HL-60 (cell line): ENCODE results near the gene LRMDA.

Experiments
- GABPA ChIP-seq: IDR thresholded peaks from 2 replicates; pipeline ENCODE4 v1.6.1; 2012; ENCODE audit warnings: low read depth
- POLR2AphosphoS5 ChIP-seq: IDR thresholded peaks from 2 replicates; pipeline ENCODE4 v1.6.1; 2012; ENCODE audit warnings: low read depth
- TF ChIP-seq, protein P1 (sequence below): IDR thresholded peaks from one replicate; pipeline ENCODE4 v1.5.1; 2011; ENCODE audit warnings: low read length, control low read depth, inconsistent platforms; ENCODE audit not compliant: insufficient read depth
- TF ChIP-seq, protein P2 (sequence below): IDR thresholded peaks from 2 replicates; pipeline ENCODE4 v1.6.1; 2012; ENCODE audit warnings: low read depth; ENCODE audit not compliant: insufficient replicate concordance

- TF ChIP-seq, protein P1, sequence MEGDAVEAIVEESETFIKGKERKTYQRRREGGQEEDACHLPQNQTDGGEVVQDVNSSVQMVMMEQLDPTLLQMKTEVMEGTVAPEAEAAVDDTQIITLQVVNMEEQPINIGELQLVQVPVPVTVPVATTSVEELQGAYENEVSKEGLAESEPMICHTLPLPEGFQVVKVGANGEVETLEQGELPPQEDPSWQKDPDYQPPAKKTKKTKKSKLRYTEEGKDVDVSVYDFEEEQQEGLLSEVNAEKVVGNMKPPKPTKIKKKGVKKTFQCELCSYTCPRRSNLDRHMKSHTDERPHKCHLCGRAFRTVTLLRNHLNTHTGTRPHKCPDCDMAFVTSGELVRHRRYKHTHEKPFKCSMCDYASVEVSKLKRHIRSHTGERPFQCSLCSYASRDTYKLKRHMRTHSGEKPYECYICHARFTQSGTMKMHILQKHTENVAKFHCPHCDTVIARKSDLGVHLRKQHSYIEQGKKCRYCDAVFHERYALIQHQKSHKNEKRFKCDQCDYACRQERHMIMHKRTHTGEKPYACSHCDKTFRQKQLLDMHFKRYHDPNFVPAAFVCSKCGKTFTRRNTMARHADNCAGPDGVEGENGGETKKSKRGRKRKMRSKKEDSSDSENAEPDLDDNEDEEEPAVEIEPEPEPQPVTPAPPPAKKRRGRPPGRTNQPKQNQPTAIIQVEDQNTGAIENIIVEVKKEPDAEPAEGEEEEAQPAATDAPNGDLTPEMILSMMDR = no peak
- TF ChIP-seq POLR2AphosphoS5 (no peak), GABPA (no peak)
- TF ChIP-seq, protein P2, sequence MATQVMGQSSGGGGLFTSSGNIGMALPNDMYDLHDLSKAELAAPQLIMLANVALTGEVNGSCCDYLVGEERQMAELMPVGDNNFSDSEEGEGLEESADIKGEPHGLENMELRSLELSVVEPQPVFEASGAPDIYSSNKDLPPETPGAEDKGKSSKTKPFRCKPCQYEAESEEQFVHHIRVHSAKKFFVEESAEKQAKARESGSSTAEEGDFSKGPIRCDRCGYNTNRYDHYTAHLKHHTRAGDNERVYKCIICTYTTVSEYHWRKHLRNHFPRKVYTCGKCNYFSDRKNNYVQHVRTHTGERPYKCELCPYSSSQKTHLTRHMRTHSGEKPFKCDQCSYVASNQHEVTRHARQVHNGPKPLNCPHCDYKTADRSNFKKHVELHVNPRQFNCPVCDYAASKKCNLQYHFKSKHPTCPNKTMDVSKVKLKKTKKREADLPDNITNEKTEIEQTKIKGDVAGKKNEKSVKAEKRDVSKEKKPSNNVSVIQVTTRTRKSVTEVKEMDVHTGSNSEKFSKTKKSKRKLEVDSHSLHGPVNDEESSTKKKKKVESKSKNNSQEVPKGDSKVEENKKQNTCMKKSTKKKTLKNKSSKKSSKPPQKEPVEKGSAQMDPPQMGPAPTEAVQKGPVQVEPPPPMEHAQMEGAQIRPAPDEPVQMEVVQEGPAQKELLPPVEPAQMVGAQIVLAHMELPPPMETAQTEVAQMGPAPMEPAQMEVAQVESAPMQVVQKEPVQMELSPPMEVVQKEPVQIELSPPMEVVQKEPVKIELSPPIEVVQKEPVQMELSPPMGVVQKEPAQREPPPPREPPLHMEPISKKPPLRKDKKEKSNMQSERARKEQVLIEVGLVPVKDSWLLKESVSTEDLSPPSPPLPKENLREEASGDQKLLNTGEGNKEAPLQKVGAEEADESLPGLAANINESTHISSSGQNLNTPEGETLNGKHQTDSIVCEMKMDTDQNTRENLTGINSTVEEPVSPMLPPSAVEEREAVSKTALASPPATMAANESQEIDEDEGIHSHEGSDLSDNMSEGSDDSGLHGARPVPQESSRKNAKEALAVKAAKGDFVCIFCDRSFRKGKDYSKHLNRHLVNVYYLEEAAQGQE = no peak
Observed at GRCh38 chr10:75839020-75839419, 407.6 kb downstream of the LRMDA start.
